KMS-11 (cell line): ENCODE data around the gene SLCO4A1.

Source experiments
- H2AFZ ChIP-seq: fragments of 200-600 bp; sonication (generic); 2 replicates; pipeline ENCODE4 v1.6.1; 2016; ENCODE audit warnings: antibody characterized with exemption, mixed run types, low read depth
- H3K27ac ChIP-seq: fragments of 200-600 bp; sonication (generic); 2 replicates; pipeline ENCODE4 v1.6.1; 2016; ENCODE audit warnings: mild to moderate bottlenecking, mixed run types
- H3K27me3 ChIP-seq: fragments of 200-600 bp; sonication (generic); 2 replicates; pipeline ENCODE4 v1.6.1; 2017; ENCODE audit warnings: mild to moderate bottlenecking, low read depth, mixed run types, moderate library complexity; ENCODE audit not compliant: insufficient read depth
- H3K36me3 ChIP-seq: fragments of 200-600 bp; sonication (generic); 2 replicates; pipeline ENCODE4 v1.6.1; 2017; ENCODE audit warnings: mild to moderate bottlenecking, mixed run types; ENCODE audit not compliant: insufficient read depth
- H3K4me1 ChIP-seq: fragments of 200-600 bp; sonication (generic); 2 replicates; pipeline ENCODE4 v1.6.1; 2016; ENCODE audit warnings: mild to moderate bottlenecking, low read depth, mixed run types; ENCODE audit not compliant: poor library complexity, severe bottlenecking
- H3K4me2 ChIP-seq: fragments of 200-600 bp; sonication (generic); 2 replicates; pipeline ENCODE4 v1.7.0; 2016; ENCODE audit warnings: mild to moderate bottlenecking, mixed run types
- H3K4me3 ChIP-seq: fragments of 200-600 bp; sonication (generic); IDR thresholded peaks from 2 replicates; pipeline ENCODE4 v1.6.1; 2017; ENCODE audit warnings: low read depth, low read length, mixed read lengths; ENCODE audit not compliant: insufficient read depth
- H3K79me2 ChIP-seq: fragments of 200-600 bp; sonication (generic); 2 replicates; pipeline ENCODE4 v1.6.1; 2016; ENCODE audit warnings: low read depth, mixed run types; ENCODE audit not compliant: insufficient read depth
- H3K9ac ChIP-seq: fragments of 200-600 bp; sonication (generic); 2 replicates; pipeline ENCODE4 v1.6.1; 2016; ENCODE audit warnings: mild to moderate bottlenecking, mixed run types
- H4K20me1 ChIP-seq: fragments of 200-600 bp; sonication (generic); 2 replicates; pipeline ENCODE4 v1.6.1; 2016; ENCODE audit warnings: mild to moderate bottlenecking, mixed run types; ENCODE audit not compliant: insufficient read depth
- TF ChIP-seq, protein P1 (sequence below): fragments of 200-600 bp; sonication (generic); conservative IDR thresholded peaks from 2 replicates; pipeline ENCODE4 v1.6.1; 2017; ENCODE audit warnings: low read depth, mild to moderate bottlenecking, antibody characterized with exemption, low read length, moderate library complexity, mixed read lengths

The SLCO4A1 gene

DNA sequence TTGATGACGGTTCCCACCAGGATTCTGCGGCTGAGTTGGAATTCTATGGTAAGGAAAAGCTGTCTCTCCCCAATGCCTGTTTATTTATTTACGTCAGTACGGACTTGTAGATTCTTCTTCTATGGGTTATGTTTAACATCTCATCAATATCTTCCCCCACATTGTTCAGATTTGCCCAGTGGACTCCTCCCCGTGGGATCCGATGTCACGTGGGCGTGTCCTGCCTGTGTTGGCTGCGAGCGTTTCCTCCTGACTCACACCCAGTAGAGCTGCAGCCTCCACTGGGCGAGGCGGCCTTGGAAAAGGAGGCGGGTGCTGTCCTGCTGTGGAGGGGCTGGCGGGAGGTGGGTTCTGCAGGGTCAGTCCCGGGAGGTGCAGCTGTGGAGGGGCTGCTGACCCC lies 46.8 kb upstream of the SLCO4A1 start:
- H3K4me2 ChIP-seq, result no peak overlapping the region
- H3K27me3 ChIP-seq, result peaks cover 97% of the 10 kb centered on the region
- H3K36me3 ChIP-seq, result no peaks in the 10 kb centered on the region
- TF ChIP-seq, protein P1, sequence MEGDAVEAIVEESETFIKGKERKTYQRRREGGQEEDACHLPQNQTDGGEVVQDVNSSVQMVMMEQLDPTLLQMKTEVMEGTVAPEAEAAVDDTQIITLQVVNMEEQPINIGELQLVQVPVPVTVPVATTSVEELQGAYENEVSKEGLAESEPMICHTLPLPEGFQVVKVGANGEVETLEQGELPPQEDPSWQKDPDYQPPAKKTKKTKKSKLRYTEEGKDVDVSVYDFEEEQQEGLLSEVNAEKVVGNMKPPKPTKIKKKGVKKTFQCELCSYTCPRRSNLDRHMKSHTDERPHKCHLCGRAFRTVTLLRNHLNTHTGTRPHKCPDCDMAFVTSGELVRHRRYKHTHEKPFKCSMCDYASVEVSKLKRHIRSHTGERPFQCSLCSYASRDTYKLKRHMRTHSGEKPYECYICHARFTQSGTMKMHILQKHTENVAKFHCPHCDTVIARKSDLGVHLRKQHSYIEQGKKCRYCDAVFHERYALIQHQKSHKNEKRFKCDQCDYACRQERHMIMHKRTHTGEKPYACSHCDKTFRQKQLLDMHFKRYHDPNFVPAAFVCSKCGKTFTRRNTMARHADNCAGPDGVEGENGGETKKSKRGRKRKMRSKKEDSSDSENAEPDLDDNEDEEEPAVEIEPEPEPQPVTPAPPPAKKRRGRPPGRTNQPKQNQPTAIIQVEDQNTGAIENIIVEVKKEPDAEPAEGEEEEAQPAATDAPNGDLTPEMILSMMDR, result no peak
- H3K4me3 ChIP-seq, result no peak overlapping the region
- H3K27ac ChIP-seq, result no peak overlapping the region
- no peak overlapping the region for H2AFZ ChIP-seq
- H4K20me1 ChIP-seq, result no peaks in the 10 kb centered on the region
- H3K4me1 ChIP-seq, result no peaks in the 10 kb centered on the region
- no peak overlapping the region for H3K9ac ChIP-seq
- no peaks in the 10 kb centered on the region for H3K79me2 ChIP-seq

DNA sequence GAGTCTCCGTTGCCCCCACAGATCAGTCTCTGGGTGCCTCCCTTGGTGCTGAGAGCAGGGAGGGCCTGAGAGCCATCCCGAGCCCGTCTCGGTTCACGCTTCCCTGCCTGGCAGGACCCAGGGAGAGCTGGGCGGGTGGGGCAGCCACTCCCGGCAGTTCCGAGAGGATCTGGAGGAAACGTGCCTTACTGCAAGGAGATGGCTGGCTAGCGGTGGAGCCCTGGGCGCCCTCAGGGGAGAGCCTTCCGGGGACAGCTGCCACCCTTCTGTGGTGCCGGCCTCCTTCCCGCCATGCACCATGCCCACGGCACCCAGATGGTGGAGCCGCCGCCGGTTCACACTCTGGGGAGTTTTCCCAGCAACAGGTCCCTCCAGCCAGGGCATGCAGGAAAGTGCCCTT lies 45.8 kb upstream of the SLCO4A1 start:
- H3K27ac ChIP-seq, result no peak overlapping the region
- no peaks in the 10 kb centered on the region for H3K79me2 ChIP-seq
- no peaks in the 10 kb centered on the region for H3K4me1 ChIP-seq
- TF ChIP-seq, protein P1, result no peak
- no peak overlapping the region for H3K9ac ChIP-seq
- H4K20me1 ChIP-seq, result no peaks in the 10 kb centered on the region
- no peak overlapping the region for H3K4me2 ChIP-seq
- no peak overlapping the region for H2AFZ ChIP-seq
- peaks cover 97% of the 10 kb centered on the region for H3K27me3 ChIP-seq
- no peak overlapping the region for H3K4me3 ChIP-seq
- H3K36me3 ChIP-seq, result no peaks in the 10 kb centered on the region

DNA sequence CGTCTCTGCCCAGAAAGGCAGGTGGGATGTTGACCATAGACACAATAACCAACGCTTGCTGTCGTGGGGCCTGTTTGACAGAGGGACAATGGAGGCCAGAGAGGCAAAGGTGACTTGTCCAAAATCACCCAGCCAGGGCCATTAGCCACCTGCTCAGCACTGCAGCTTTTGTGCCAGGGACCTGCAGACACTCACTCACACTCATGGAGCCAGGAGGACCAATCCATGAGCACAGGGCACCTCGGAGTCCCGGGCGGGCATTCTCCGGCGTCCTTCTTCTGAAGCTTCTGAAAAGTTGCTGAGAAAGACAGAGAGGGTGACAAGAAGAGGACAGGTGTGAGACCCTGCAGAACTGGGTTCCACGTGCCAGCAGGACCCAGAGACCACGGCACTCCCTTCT lies 45.4 kb upstream of the SLCO4A1 start:
- Histone ChIP-seq H4K20me1 (no peaks in the 10 kb centered on the region), H3K27ac (no peak overlapping the region), H3K36me3 (no peaks in the 10 kb centered on the region), H3K4me2 (no peak overlapping the region), H3K9ac (no peak overlapping the region), H3K4me3 (no peak overlapping the region), H3K79me2 (no peaks in the 10 kb centered on the region), H3K4me1 (no peaks in the 10 kb centered on the region), H2AFZ (no peak overlapping the region), H3K27me3 (peaks cover 97% of the 10 kb centered on the region)
- TF ChIP-seq, protein P1, result no peak

DNA sequence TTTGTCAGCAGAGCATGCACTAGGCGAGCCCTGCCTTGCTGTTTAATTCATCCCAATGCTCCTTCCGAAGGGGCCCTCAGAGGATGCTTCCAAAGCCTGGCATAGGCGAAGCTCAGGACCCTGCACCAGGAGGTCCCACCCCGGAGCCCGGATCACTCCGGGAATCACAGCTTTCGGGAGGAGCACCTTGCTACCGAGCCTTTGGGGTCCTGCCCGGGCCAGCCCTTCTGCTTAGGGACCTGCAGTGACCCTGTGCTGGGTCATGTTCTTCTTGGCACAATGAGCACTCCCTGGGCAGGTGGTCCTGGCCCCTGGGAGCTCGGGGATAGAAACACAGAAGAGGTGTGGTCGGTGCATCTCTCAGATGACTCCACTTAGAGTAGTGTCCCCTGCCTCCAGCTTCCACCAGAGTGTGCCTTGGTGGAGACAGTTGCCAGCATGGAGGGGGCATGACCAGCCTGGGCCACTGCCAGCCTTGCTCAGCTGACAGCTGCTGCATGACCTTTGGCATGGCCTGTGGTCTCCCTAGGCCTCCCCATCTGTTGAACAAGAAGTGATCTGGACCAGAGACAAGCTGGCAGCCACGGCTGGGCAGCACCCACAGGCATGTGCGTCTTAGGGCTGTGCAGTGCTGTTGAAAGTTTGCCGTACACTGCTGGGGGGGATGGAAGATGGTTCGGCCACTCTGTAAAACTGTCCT lies 44.7 kb upstream of the SLCO4A1 start:
- no peaks in the 10 kb centered on the region for H3K79me2 ChIP-seq
- no peak overlapping the region for H3K9ac ChIP-seq
- TF ChIP-seq, protein P1, result no peak
- H3K4me1 ChIP-seq, result no peaks in the 10 kb centered on the region
- H3K4me2 ChIP-seq, result no peak overlapping the region
- H4K20me1 ChIP-seq, result no peaks in the 10 kb centered on the region
- peaks cover 98% of the 10 kb centered on the region for H3K27me3 ChIP-seq
- H3K4me3 ChIP-seq, result no peak overlapping the region
- H2AFZ ChIP-seq, result no peak overlapping the region
- H3K27ac ChIP-seq, result no peak overlapping the region
- H3K36me3 ChIP-seq, result no peaks in the 10 kb centered on the region
